Measurements from ENCODE around the gene CXADR.

- TF ChIP-seq POLR2A (IDR thresholded peaks at IDR 0.05; ENCODE audit: low read depth, low read length) = no peak
- no peak for TF ChIP-seq POU2F2 (IDR thresholded peaks at IDR 0.05; ENCODE audit: low read depth, low read length)
Measured at GRCh38 chr21:17498586-17498985, 14.3 kb upstream of the CXADR start.

All from GM12891 (cell line).